Measurements from ENCODE around the gene WARS2.

The WARS2 gene

GRCh38 chr1:118984086-118984721 lies 156.2 kb downstream of the WARS2 start:
- TF ChIP-seq SIN3A (IDR thresholded peaks at IDR 0.05; ENCODE audit: borderline replicate concordance, insufficient read depth, low read length) (no peak), TAF1 (IDR thresholded peaks at IDR 0.05; ENCODE audit: borderline replicate concordance, insufficient read depth, low read length) (no peak), FOXP2 (optimal IDR thresholded peaks at IDR 0.05; ENCODE audit: borderline replicate concordance, extremely low read depth, extremely low read length, insufficient read depth) (no peak), REST (IDR thresholded peaks at IDR 0.05; ENCODE audit: insufficient read depth in 1 of 2, low read depth in 2 of 2, low read length in 2 of 2) (no peak), POLR2AphosphoS5 (IDR thresholded peaks at IDR 0.05; ENCODE audit: low read depth, low read length) (no peak)

- TF ChIP-seq POLR2AphosphoS5 (IDR thresholded peaks at IDR 0.05; ENCODE audit: low read depth, low read length), result no peak
- no peak for TF ChIP-seq TAF1 (IDR thresholded peaks at IDR 0.05; ENCODE audit: borderline replicate concordance, insufficient read depth, low read length)
- TF ChIP-seq REST (IDR thresholded peaks at IDR 0.05; ENCODE audit: insufficient read depth in 1 of 2, low read depth in 2 of 2, low read length in 2 of 2), result no peak
- TF ChIP-seq SIN3A (IDR thresholded peaks at IDR 0.05; ENCODE audit: borderline replicate concordance, insufficient read depth, low read length), result no peak
- no peak for TF ChIP-seq FOXP2 (optimal IDR thresholded peaks at IDR 0.05; ENCODE audit: borderline replicate concordance, extremely low read depth, extremely low read length, insufficient read depth)
Measured at GRCh38 chr1:118983558-118984041, 156.9 kb downstream of the WARS2 start.

- TF ChIP-seq TAF1 (IDR thresholded peaks at IDR 0.05; ENCODE audit: borderline replicate concordance, insufficient read depth, low read length) (no peak), REST (IDR thresholded peaks at IDR 0.05; ENCODE audit: insufficient read depth in 1 of 2, low read depth in 2 of 2, low read length in 2 of 2) (no peak)
Measured at GRCh38 chr1:118982821-118983557, 157.5 kb downstream of the WARS2 start.

- TF ChIP-seq TAF1 (IDR thresholded peaks at IDR 0.05; ENCODE audit: borderline replicate concordance, insufficient read depth, low read length) (no peak), SIN3A (IDR thresholded peaks at IDR 0.05; ENCODE audit: borderline replicate concordance, insufficient read depth, low read length) (no peak), REST (IDR thresholded peaks at IDR 0.05; ENCODE audit: insufficient read depth in 1 of 2, low read depth in 2 of 2, low read length in 2 of 2) (no peak), FOXP2 (optimal IDR thresholded peaks at IDR 0.05; ENCODE audit: borderline replicate concordance, extremely low read depth, extremely low read length, insufficient read depth) (no peak), POLR2AphosphoS5 (IDR thresholded peaks at IDR 0.05; ENCODE audit: low read depth, low read length) (no peak)
Measured at GRCh38 chr1:118982266-118982665, 158.2 kb downstream of the WARS2 start.
